Measurements from ENCODE around the gene GFOD1. TPM values are rescaled to one million over a fixed set of nuclear protein-coding genes. Genes with fewer than 3 reads are reported as not detected.

The GFOD1 gene
- total and polyA plus RNA-seq, 2 of the 4 experiments (the other 2 are of a cell fraction), result 1.8 to 3.4 TPM

DNA sequence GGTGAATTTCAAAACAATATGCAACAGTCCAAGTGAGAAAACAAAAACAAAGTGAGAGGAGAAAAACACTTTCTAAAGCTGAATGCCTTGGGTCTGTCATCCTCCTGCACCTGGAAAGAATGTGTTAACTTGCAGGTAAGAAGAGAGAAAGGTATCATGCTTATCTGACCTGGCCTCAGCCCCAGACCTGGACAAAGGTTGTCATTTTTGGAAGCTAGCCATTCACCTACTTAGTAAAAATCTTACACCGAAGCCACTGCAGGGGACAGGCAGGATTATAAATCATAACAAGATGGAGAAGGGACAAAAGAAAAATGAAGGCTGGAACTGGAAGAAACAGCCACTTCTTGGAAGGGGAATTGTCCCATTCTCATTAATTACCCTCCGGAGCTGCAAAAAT lies 69.4 kb downstream of the GFOD1 start:
- no peak for ATAC-seq (ENCODE audit: low read depth)
- no peak overlapping the region for H3K9ac ChIP-seq (ENCODE audit: low read depth, low read length)
- intact Hi-C loops (cut with micrococcal nuclease) (no loop called here), in situ Hi-C loops (cut with MboI; ENCODE audit: low sequenced_read_pairs) (no loop called here), dilution Hi-C loops (cut with HindIII; ENCODE audit: low sequenced_read_pairs, unreplicated experiment) (no loop called here)
- peaks cover 21% of the 10 kb centered on the region for H3K4me1 ChIP-seq (ENCODE audit: control insufficient read depth, insufficient read depth, low read length)
- no peak overlapping the region for H3K18ac ChIP-seq (ENCODE audit: low read depth, low read length)
- CTCF ChIA-PET, result no interaction called here
- no CpG with 5 or more reads among the region's 2 CpGs for WGBS, 2 experiments (ENCODE audit: extremely low coverage in 2 of 2, insufficient read length in 1 of 2)
- H2BK20ac ChIP-seq (ENCODE audit: low read depth, low read length), result no peak overlapping the region
- no peak overlapping the region for H3K23ac ChIP-seq (ENCODE audit: low read depth, low read length)
- DNase-seq, result no peak
- H3K9me1 ChIP-seq (ENCODE audit: insufficient read depth, low read length), result peaks cover 17% of the 10 kb centered on the region
- no peak overlapping the region for H2AK9ac ChIP-seq (replicated peaks; ENCODE audit: low read depth, low read length, poor library complexity)
- no peak overlapping the region for H3K27ac ChIP-seq (ENCODE audit: insufficient read depth, low read length)
- H3K56ac ChIP-seq (ENCODE audit: extremely low read depth, insufficient read depth, low read length), result no peak overlapping the region
- H2BK120ac ChIP-seq (ENCODE audit: low read depth, low read length), result no peak overlapping the region
- H3K14ac ChIP-seq (replicated peaks; ENCODE audit: low read depth, low read length), result no peak overlapping the region
- H4K5ac ChIP-seq (ENCODE audit: low read depth, low read length), result no peak overlapping the region
- no TSS peak for BruUV-seq (replicated peaks)
- no peak overlapping the region for H4K91ac ChIP-seq (ENCODE audit: insufficient read depth, low read depth, low read length)
- H2BK5ac ChIP-seq (ENCODE audit: low read depth, low read length, poor library complexity, severe bottlenecking), result no peak overlapping the region
- H3K79me1 ChIP-seq (ENCODE audit: low read depth in 1 of 2, low read length in 2 of 2), result peaks cover 0 to 13% of the 10 kb centered on the region in 2 experiments; a peak in 2 of 4 replicates
- H3K9me3 ChIP-seq (ENCODE audit: control insufficient read depth, insufficient read depth, low read length), result no peaks in the 10 kb centered on the region
- no peaks in the 10 kb centered on the region for H3K36me3 ChIP-seq (ENCODE audit: control insufficient read depth, insufficient read depth, low read length)
- no peak for TF ChIP-seq CEBPB (IDR thresholded peaks at IDR 0.05; ENCODE audit: low read depth, low read length)
- no peak for TF ChIP-seq FOS (IDR thresholded peaks at IDR 0.05; ENCODE audit: low read depth, low read length)
- no peak for TF ChIP-seq RCOR1 (IDR thresholded peaks at IDR 0.05; ENCODE audit: insufficient replicate concordance, low read length)
- no peak for TF ChIP-seq NFE2L2 (IDR thresholded peaks at IDR 0.05; ENCODE audit: low read depth, low read length)
- TF ChIP-seq, protein P1, sequence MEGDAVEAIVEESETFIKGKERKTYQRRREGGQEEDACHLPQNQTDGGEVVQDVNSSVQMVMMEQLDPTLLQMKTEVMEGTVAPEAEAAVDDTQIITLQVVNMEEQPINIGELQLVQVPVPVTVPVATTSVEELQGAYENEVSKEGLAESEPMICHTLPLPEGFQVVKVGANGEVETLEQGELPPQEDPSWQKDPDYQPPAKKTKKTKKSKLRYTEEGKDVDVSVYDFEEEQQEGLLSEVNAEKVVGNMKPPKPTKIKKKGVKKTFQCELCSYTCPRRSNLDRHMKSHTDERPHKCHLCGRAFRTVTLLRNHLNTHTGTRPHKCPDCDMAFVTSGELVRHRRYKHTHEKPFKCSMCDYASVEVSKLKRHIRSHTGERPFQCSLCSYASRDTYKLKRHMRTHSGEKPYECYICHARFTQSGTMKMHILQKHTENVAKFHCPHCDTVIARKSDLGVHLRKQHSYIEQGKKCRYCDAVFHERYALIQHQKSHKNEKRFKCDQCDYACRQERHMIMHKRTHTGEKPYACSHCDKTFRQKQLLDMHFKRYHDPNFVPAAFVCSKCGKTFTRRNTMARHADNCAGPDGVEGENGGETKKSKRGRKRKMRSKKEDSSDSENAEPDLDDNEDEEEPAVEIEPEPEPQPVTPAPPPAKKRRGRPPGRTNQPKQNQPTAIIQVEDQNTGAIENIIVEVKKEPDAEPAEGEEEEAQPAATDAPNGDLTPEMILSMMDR (conservative IDR thresholded peaks at IDR 0.05; ENCODE audit: low read depth, low read length), result no peak
- TF ChIP-seq, protein P2, sequence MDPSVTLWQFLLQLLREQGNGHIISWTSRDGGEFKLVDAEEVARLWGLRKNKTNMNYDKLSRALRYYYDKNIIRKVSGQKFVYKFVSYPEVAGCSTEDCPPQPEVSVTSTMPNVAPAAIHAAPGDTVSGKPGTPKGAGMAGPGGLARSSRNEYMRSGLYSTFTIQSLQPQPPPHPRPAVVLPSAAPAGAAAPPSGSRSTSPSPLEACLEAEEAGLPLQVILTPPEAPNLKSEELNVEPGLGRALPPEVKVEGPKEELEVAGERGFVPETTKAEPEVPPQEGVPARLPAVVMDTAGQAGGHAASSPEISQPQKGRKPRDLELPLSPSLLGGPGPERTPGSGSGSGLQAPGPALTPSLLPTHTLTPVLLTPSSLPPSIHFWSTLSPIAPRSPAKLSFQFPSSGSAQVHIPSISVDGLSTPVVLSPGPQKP (IDR thresholded peaks at IDR 0.05; ENCODE audit: borderline replicate concordance, low read depth, low read length), result no peak
- TF ChIP-seq MXI1 (IDR thresholded peaks at IDR 0.05; ENCODE audit: borderline replicate concordance, low read depth, low read length), result no peak
- TF ChIP-seq, protein P3, sequence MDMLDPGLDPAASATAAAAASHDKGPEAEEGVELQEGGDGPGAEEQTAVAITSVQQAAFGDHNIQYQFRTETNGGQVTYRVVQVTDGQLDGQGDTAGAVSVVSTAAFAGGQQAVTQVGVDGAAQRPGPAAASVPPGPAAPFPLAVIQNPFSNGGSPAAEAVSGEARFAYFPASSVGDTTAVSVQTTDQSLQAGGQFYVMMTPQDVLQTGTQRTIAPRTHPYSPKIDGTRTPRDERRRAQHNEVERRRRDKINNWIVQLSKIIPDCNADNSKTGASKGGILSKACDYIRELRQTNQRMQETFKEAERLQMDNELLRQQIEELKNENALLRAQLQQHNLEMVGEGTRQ (IDR thresholded peaks at IDR 0.05; ENCODE audit: low read depth, low read length), result no peak
- no peak for TF ChIP-seq POLR2A (IDR thresholded peaks at IDR 0.05; ENCODE audit: low read depth, low read length)
- no peak for TF ChIP-seq SMC3 (IDR thresholded peaks at IDR 0.05; ENCODE audit: low read depth, low read length)
- no peak for TF ChIP-seq RAD21 (IDR thresholded peaks at IDR 0.05; ENCODE audit: low read length)
- TF ChIP-seq MAZ (IDR thresholded peaks at IDR 0.05; ENCODE audit: borderline replicate concordance, low read depth, low read length), result no peak
- no peak for TF ChIP-seq CHD1 (IDR thresholded peaks at IDR 0.05; ENCODE audit: low read depth, low read length)
- no peak for TF ChIP-seq MAFK (IDR thresholded peaks at IDR 0.05; ENCODE audit: low read depth, low read length)
- TF ChIP-seq RFX5 (IDR thresholded peaks at IDR 0.05; ENCODE audit: low read depth, low read length), result no peak
- TF ChIP-seq BHLHE40 (IDR thresholded peaks at IDR 0.05; ENCODE audit: low read depth, low read length), result no peak
- H3K4me3 ChIP-seq (ENCODE audit: insufficient read depth, low read depth, low read length), result no peak overlapping the region
- no peak overlapping the region for H3K4ac ChIP-seq (ENCODE audit: low read depth, low read length)
- H3K27me3 ChIP-seq (ENCODE audit: control insufficient read depth, insufficient read depth, low read length), result no peaks in the 10 kb centered on the region
- H2BK15ac ChIP-seq (ENCODE audit: low read depth, low read length), result no peak overlapping the region
- POLR2A ChIA-PET (ENCODE audit: unreplicated experiment), result no interaction called here
- no peak overlapping the region for H2AFZ ChIP-seq (replicated peaks; ENCODE audit: low read length, poor library complexity)
- H4K20me1 ChIP-seq (ENCODE audit: insufficient read depth, low read length), result no peaks in the 10 kb centered on the region; the same call in 1 of the 2 replicates
- no peak overlapping the region for H4K8ac ChIP-seq (ENCODE audit: low read depth in 2 of 2, low read length in 2 of 2)
- no peak overlapping the region for H3K4me2 ChIP-seq (ENCODE audit: low read depth, low read length)
- no peak overlapping the region for H2AK5ac ChIP-seq (ENCODE audit: low read depth, low read length)
